ENCODE results near the gene MMP23B.
"Not testable (repeated sequence)": the region's sequence is repeated elsewhere in the genome, so short reads cannot be mapped to it uniquely, and the experiment has no call there.

MMP23B gene

DNA sequence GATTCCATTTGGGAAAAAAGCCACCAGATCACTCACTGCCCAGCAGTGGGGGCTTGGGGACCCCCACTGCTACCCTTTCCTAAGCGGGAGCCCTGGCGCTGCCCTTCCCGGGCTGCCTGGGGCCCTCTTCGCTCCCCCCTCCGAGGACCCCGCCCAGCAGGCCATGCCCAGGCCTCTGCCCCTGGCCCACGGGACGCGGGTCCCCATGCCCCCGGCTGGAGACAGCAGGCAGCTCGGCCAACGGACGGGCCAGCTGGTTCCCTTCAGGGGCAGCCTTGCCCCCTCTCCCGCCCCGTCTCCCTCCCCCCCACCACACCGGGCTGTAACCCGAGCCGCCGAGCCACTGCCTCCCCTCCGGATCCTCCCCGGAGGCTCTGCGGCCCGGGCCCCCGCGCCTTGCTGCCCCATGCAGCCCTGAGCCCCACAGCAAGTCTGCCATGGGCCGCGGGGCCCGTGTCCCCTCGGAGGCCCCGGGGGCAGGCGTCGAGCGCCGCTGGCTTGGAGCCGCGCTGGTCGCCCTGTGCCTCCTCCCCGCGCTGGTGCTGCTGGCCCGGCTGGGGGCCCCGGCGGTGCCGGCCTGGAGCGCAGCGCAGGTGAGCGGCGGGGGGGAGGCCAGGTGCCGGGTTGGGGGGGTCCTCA lies at the start of gene MMP23B:
TSS of gene MMP23B (plus strand) at position 392 of the 639 bp plus-strand sequence. CDS start at position 438, 46 bp downstream.
- no peak for DNase-seq (ENCODE audit: low read depth)
- TF ChIP-seq CTCF (conservative IDR thresholded peaks at IDR 0.05; ENCODE audit: low read depth, low read length): no peak
- no peak within 1 kb of the TSS for H3K4me3 ChIP-seq (ENCODE audit: low read depth, low read length)

- no peak overlapping the region for H3K4me3 ChIP-seq (ENCODE audit: low read depth, low read length)
- no peak for TF ChIP-seq CTCF (conservative IDR thresholded peaks at IDR 0.05; ENCODE audit: low read depth, low read length)
Measured at GRCh38 chr1:1582585-1583346, 49.2 kb upstream of the MMP23B start.

GRCh38 chr1:1583347-1584010 lies 48.5 kb upstream of the MMP23B start:
- no peak for TF ChIP-seq CTCF (conservative IDR thresholded peaks at IDR 0.05; ENCODE audit: low read depth, low read length)
- no peak for DNase-seq (ENCODE audit: low read depth)
- no peak overlapping the region for H3K4me3 ChIP-seq (ENCODE audit: low read depth, low read length)

More at GRCh38 chr1:1582585-1583346, 49.2 kb upstream of the MMP23B start:
- no peak for DNase-seq (ENCODE audit: low read depth)

DNA sequence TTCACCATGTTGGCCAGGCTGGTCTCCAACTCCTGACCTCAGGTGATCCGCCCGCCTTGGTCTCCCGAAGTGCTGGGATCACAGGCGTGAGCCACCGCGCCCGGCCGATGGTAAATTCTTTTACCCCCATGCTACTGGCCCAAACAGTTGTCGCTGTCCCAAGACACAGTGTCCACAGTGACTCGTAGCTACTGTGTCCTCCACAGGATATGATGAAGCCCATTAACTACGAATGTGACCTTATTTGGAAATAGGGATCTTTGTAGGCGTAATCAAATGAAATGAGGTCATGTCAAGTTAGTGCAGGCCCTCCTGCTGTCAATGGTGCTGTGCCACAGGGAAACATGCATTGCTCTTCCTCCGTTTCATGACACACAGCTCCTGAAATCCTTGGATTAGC lies 40.5 kb upstream of the MMP23B start:
- H3K4me3 ChIP-seq (ENCODE audit: low read depth, low read length): no peak overlapping the region
- TF ChIP-seq CTCF (conservative IDR thresholded peaks at IDR 0.05; ENCODE audit: low read depth, low read length): no peak
- DNase-seq (ENCODE audit: low read depth): no peak

- TF ChIP-seq CTCF (conservative IDR thresholded peaks at IDR 0.05; ENCODE audit: low read depth, low read length): no peak
- DNase-seq (ENCODE audit: low read depth): no peak
- no peak overlapping the region for H3K4me3 ChIP-seq (ENCODE audit: low read depth, low read length)
Measured at GRCh38 chr1:1593834-1594601, 38.0 kb upstream of the MMP23B start.

- no peak for TF ChIP-seq CTCF (conservative IDR thresholded peaks at IDR 0.05; ENCODE audit: low read depth, low read length)
Measured at GRCh38 chr1:1594602-1595260, 37.2 kb upstream of the MMP23B start.

DNA sequence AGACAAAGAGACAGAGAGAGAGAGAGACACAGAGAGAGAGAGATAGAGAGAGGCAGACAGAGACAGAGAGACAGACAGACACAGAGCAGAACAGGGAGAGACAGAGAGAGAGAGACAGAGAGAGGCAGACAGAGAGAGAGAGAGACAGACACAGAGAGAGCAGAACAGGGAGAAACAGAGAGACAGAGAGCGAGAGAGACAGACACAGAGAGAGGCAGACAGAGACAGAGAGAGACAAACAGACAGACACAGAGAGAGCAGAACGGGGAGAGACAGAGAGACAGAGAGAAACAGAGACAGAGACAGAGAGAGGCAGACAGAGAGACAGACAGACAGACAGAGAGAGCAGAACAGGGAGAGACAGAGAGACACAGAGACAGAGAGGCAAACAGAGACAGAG lies 36.6 kb upstream of the MMP23B start:
- not testable (repeated sequence) for DNase-seq (ENCODE audit: low read depth); H3K4me3 ChIP-seq (ENCODE audit: low read depth, low read length)

More at GRCh38 chr1:1594602-1595260, 37.2 kb upstream of the MMP23B start:
- no peak for DNase-seq (ENCODE audit: low read depth)
- no peak overlapping the region for H3K4me3 ChIP-seq (ENCODE audit: low read depth, low read length)
